D721Med (cell line): Measurements from ENCODE around the gene RICTOR.
A peak's percentile ranks its signal among the peaks of the same experiment; 100 is the strongest.

Experiments used
- DNase-seq: peaks from one replicate; pipeline ENCODE4 v3.0.0; 2011; ENCODE audit warnings: low spot score; ENCODE audit not compliant: insufficient read length
- FAIRE-seq: peaks from 2 replicates; lab custom pipeline; 2011; peaks lifted over from hg19 to GRCh38; lab: Jason Lieb, UNC
- CTCF ChIP-seq: IDR thresholded peaks from 2 replicates; pipeline ENCODE4 v1.5.1; 2012; ENCODE audit warnings: mild to moderate bottlenecking, control low read depth; ENCODE audit not compliant: insufficient read depth; ENCODE audit errors: missing control alignments

Gene RICTOR

GRCh38 chr5:39108987-39109386, 34.8 kb upstream of the RICTOR start:
- DNase-seq (no peak), FAIRE-seq (no peak)
- no peak for TF ChIP-seq CTCF

- DNase-seq (no peak), FAIRE-seq (no peak)
- no peak for TF ChIP-seq CTCF
Observed at GRCh38 chr5:39107350-39107749, 33.2 kb upstream of the RICTOR start.

GRCh38 chr5:39106322-39106721, 32.1 kb upstream of the RICTOR start:
- DNase-seq, result no peak
- peak; percentile 19 for TF ChIP-seq CTCF
- no peak for FAIRE-seq

GRCh38 chr5:39104221-39104620, 30.0 kb upstream of the RICTOR start:
- FAIRE-seq (no peak), DNase-seq (no peak)
- no peak for TF ChIP-seq CTCF

- FAIRE-seq, result no peak
- TF ChIP-seq CTCF, result no peak
- DNase-seq, result no peak
Observed at GRCh38 chr5:39102684-39103155, 28.5 kb upstream of the RICTOR start.

- no peak for TF ChIP-seq CTCF
- FAIRE-seq (no peak), DNase-seq (no peak)
Observed at GRCh38 chr5:39100851-39101396, 26.7 kb upstream of the RICTOR start.

GRCh38 chr5:39100301-39100850, 26.2 kb upstream of the RICTOR start:
- DNase-seq (no peak), FAIRE-seq (no peak)
- no peak for TF ChIP-seq CTCF
